Endothelial cell of umbilical vein (primary cell): Measurements from ENCODE around the gene UBR4. TPM values are rescaled to one million over a fixed set of nuclear protein-coding genes. Genes with fewer than 3 reads are reported as not detected.
"Not testable (repeated sequence)": the region's sequence is repeated elsewhere in the genome, so short reads cannot be mapped to it uniquely, and the experiment has no call there.

ENCODE experiments used
- BruUV-seq: library from RNA; stranded (reverse); fragments of 400-500 nt; replicated peaks from 2 replicates; lab custom pipeline; 2021; lab: Mats Ljungman, UMichigan
- CTCF ChIA-PET: fragments of 300-600, 350-600 bp; sonication (Branson Sonifier 250); formaldehyde crosslinking; loops from one replicate; lab custom pipeline; 2021; ENCODE audit warnings: antibody characterized with exemption, inconsistent platforms; lab: Charles Lee
- POLR2A ChIA-PET: fragments of 300-600, 350-600 bp; sonication (Branson Sonifier 250); formaldehyde crosslinking; loops from one replicate; lab custom pipeline; 2021; ENCODE audit warnings: antibody characterized with exemption, inconsistent platforms; lab: Charles Lee
- DNase-seq: peaks from one replicate; pipeline ENCODE4 v3.0.0-alpha.2; 2011; ENCODE audit warnings: low read depth, low spot score
- FAIRE-seq: peaks from 2 replicates; lab custom pipeline; 2011; peaks lifted over from hg19 to GRCh38; lab: Jason Lieb, UNC
- H2AFZ ChIP-seq: 2 replicates; pipeline ENCODE4 v1.6.0; 2012; ENCODE audit warnings: low read depth, low read length, control low read depth, inconsistent platforms
- H3K27ac ChIP-seq: 2 replicates; pipeline ENCODE4 v1.5.1; 2011; ENCODE audit warnings: low read depth, mild to moderate bottlenecking, control low read depth, low read length, moderate library complexity; ENCODE audit not compliant: insufficient read depth
- H3K27me3 ChIP-seq, 2 experiments: 2 replicates each; pipeline versions ENCODE4 v1.6.0 to v1.6.1; 2011; ENCODE audit warnings: low read length in 2 of 2, mixed read lengths in 1 of 2; ENCODE audit not compliant: control insufficient read depth in 2 of 2, insufficient read depth in 2 of 2
- H3K36me3 ChIP-seq, 2 experiments: 2 replicates in 1 of 2; 3 replicates in 1 of 2; pipeline ENCODE4 v1.5.1; 2011; ENCODE audit warnings: low read length in 2 of 2, mild to moderate bottlenecking in 1 of 2, moderate library complexity in 1 of 2; ENCODE audit not compliant: control insufficient read depth in 2 of 2, insufficient read depth in 2 of 2; ENCODE audit errors: extremely low read depth in 1 of 2
- H3K4me1 ChIP-seq: 3 replicates; pipeline ENCODE4 v1.5.1; 2011; ENCODE audit warnings: mild to moderate bottlenecking, low read length; ENCODE audit not compliant: control insufficient read depth, insufficient read depth; ENCODE audit errors: extremely low read depth
- H3K4me2 ChIP-seq: 2 replicates; pipeline ENCODE4 v1.6.1; 2011; ENCODE audit warnings: low read length, control low read depth, mixed read lengths; ENCODE audit not compliant: insufficient read depth
- H3K4me3 ChIP-seq, 3 experiments: fragments of 200-600 bp in 1 of 3; sonication (generic), shearing (Covaris generic) in 1 of 3; replicated peaks in 1 of 3; 2 replicates each; pipeline ENCODE4 v1.5.1; 2011 to 2016; ENCODE audit warnings: control low read depth in 3 of 3, low read length in 3 of 3, mild to moderate bottlenecking in 2 of 3, inconsistent platforms in 1 of 3, low read depth in 1 of 3, moderate library complexity in 1 of 3; ENCODE audit not compliant: insufficient read depth in 1 of 3
- H3K79me2 ChIP-seq: 2 replicates; pipeline ENCODE4 v1.6.0; 2012; ENCODE audit warnings: low read length, inconsistent platforms; ENCODE audit not compliant: control insufficient read depth, insufficient read depth
- H3K9ac ChIP-seq: replicated peaks from 2 replicates; pipeline ENCODE3; 2011; ENCODE audit warnings: low read length, control low read depth; ENCODE audit not compliant: insufficient read depth; ENCODE audit errors: extremely low read depth
- H3K9me1 ChIP-seq: replicated peaks from 3 replicates; pipeline ENCODE4 v1.6.0; 2011; ENCODE audit warnings: mild to moderate bottlenecking, low read length; ENCODE audit not compliant: control insufficient read depth, insufficient read depth; ENCODE audit errors: extremely low read depth
- H3K9me3 ChIP-seq: replicated peaks from 2 replicates; pipeline ENCODE4 v1.5.1; 2012; ENCODE audit warnings: low read length, inconsistent platforms; ENCODE audit not compliant: control insufficient read depth, insufficient read depth
- H4K20me1 ChIP-seq: replicated peaks from 2 replicates; pipeline ENCODE3; 2011; ENCODE audit warnings: mild to moderate bottlenecking, low read length; ENCODE audit not compliant: control insufficient read depth, insufficient read depth; ENCODE audit errors: extremely low read depth
- POLR2AphosphoS5 ChIP-seq: IDR thresholded peaks from 2 replicates; pipeline ENCODE4 v1.6.1; 2012; ENCODE audit warnings: low read depth, mild to moderate bottlenecking, control low read depth, low read length, moderate library complexity; ENCODE audit not compliant: insufficient read depth
- dilution Hi-C: fragments of 300-500 bp; cut with MboI; formaldehyde crosslinking; loops from one replicate; pipeline ENCODE4 v1.15.0; 2019; ENCODE audit warnings: low sequenced_read_pairs; ENCODE audit not compliant: extremely low pct_ligation_motif_present
- intact Hi-C: fragments of 100-400 bp; cut with micrococcal nuclease; formaldehyde crosslinking; loops from one replicate; pipeline ENCODE4 v1.10.0; 2022
- polyA plus RNA-seq, 4 experiments: library from polyadenylated mRNA; depleted of rRNA in 3 of 4; stranded (reverse) in 3 of 4; unstranded in 1 of 4; fragments of >200 nt; gene quantifications; 2 replicates each; pipeline versions ENCODE4 v1.2.1 to v1.2.3, GENCODE V29; 2011 to 2012; ENCODE audit warnings: missing spikeins in 1 of 4
- total RNA-seq: library from RNA; stranded (reverse); gene quantifications from 2 replicates; pipeline ENCODE4 v1.2.3, GENCODE V29; 2021

UBR4 gene
- total and polyA plus RNA-seq, 2 donors (not counting 3 experiments of a cell fraction or from before 2014, with no cell fraction given), result 125 to 150 TPM

- CTCF ChIA-PET, result interaction anchor here (1.1 kb wide), 1 partner anchor 398 kb away, joined by 4 read pairs; no protein-coding TSS in a partner anchor
- H3K9me1 ChIP-seq, H3K27ac ChIP-seq, H3K9ac ChIP-seq, H3K4me3 ChIP-seq, BruUV-seq, H3K4me2 ChIP-seq, POLR2A ChIA-PET, H3K27me3 ChIP-seq, DNase-seq, FAIRE-seq, H2AFZ ChIP-seq, H3K9me3 ChIP-seq, H4K20me1 ChIP-seq, dilution Hi-C loops: not testable (repeated sequence)
- peaks cover 40% of the 10 kb centered on the region for H3K79me2 ChIP-seq
- intact Hi-C loops, result loop anchor here (10.0 kb wide), 1 partner anchor 338 kb away; a partner anchor contains a TSS
- H3K36me3 ChIP-seq, result peaks cover 13 to 30% of the 10 kb centered on the region in 2 experiments
- peaks cover 10% of the 10 kb centered on the region for H3K4me1 ChIP-seq
Measured at GRCh38 chr1:19256301-19256700, 46.2 kb upstream of the UBR4 start.

DNA sequence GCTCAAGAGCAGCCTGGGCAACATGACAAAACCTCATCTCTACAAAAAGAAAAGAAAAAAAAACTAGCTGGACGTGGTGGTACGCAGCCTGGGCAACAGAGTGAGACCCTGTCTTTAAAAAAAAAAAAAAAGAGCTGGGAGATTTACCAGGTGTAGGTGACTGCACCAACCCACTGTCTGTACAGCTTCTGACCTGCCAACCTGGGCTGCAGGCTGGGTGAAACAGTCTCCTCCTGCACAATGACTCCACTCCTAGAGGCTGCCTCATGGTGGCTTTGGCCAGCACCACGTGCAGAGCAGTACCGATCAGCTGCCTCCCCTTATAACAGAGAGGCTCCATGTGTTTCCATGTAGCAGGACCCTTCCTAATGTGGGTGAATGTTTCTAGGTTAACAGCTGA, 45.2 kb upstream of the UBR4 start:
- no peaks in the 10 kb centered on the region for H4K20me1 ChIP-seq
- TF ChIP-seq POLR2AphosphoS5, result no peak
- no peak overlapping the region for H2AFZ ChIP-seq
- no peaks in the 10 kb centered on the region for H3K9me1 ChIP-seq
- ChIA-PET CTCF (interaction anchor here (0.7 to 1.6 kb wide), 2 partner anchors 15 to 399 kb away, joined by 3 to 8 read pairs; no protein-coding TSS in a partner anchor), POLR2A (no interaction called here)
- H3K4me2 ChIP-seq, result no peak overlapping the region
- intact Hi-C loops (loop anchor here (10.0 kb wide), 1 partner anchor 340 kb away; a partner anchor contains a TSS), dilution Hi-C loops (no loop called here)
- H3K27me3 ChIP-seq, result no peaks in the 10 kb centered on the region
- peak; percentile 8 for FAIRE-seq
- BruUV-seq, result no TSS peak
- no peak overlapping the region for H3K4me3 ChIP-seq
- peaks cover 13 to 27% of the 10 kb centered on the region in 2 experiments for H3K36me3 ChIP-seq
- H3K9me3 ChIP-seq, result no peaks in the 10 kb centered on the region
- H3K4me1 ChIP-seq, result peaks cover 16% of the 10 kb centered on the region
- DNase-seq, result no peak
- no peak overlapping the region for H3K9ac ChIP-seq
- peaks cover 50% of the 10 kb centered on the region for H3K79me2 ChIP-seq
- no peak overlapping the region for H3K27ac ChIP-seq
